ENCODE results near the gene MRTFB. TPM values are rescaled to one million over a fixed set of nuclear protein-coding genes. Genes with fewer than 3 reads are reported as not detected.

Gene MRTFB
- total and polyA plus RNA-seq, 2 donors (not counting 3 experiments of a cell fraction or from before 2014, with no cell fraction given), result 19.6 to 49.5 TPM

DNA sequence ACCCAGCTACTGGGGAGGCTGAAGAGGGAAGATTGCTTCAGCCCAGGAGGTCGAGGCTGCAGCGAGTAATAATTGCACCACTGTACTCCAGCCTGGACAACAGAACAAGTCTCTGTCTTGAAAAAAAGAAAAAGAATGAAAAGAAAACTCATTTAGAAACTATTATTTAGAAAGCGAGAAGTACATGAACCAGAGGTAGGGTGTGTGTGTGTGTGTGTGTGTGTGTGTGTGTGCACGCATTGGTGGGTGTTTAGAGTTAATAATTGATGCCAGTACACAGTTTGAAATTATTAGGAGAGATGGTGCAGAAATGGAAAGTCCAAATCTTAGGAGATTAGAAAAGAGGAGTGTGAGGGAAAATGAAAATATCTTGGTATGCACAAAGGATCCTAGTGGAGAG lies 106.6 kb downstream of the MRTFB start:
- Histone ChIP-seq H3K4me1 (ENCODE audit: control insufficient read depth, extremely low read depth, insufficient read depth, low read length) (no peaks in the 10 kb centered on the region), H3K9ac (replicated peaks; ENCODE audit: extremely low read depth, insufficient read depth, low read length) (no peak overlapping the region), H3K9me3 (replicated peaks; ENCODE audit: control insufficient read depth, insufficient read depth, low read length) (no peaks in the 10 kb centered on the region), H3K27me3 (ENCODE audit: control insufficient read depth in 2 of 2, insufficient read depth in 2 of 2, low read length in 2 of 2) (no peaks in the 10 kb centered on the region), H3K36me3 (ENCODE audit: control insufficient read depth in 2 of 2, extremely low read depth in 1 of 2, insufficient read depth in 2 of 2, low read length in 2 of 2) (no peaks in the 10 kb centered on the region), H2AFZ (ENCODE audit: low read depth, low read length) (no peak overlapping the region), H3K4me3 (replicated peaks in 1 of 3; ENCODE audit: insufficient read depth in 1 of 3, low read depth in 1 of 3, low read length in 3 of 3) (no peak overlapping the region), H4K20me1 (replicated peaks; ENCODE audit: control insufficient read depth, extremely low read depth, insufficient read depth, low read length) (no peaks in the 10 kb centered on the region), H3K27ac (ENCODE audit: insufficient read depth, low read depth, low read length) (no peak overlapping the region), H3K4me2 (ENCODE audit: insufficient read depth, low read length) (no peak overlapping the region), H3K9me1 (replicated peaks; ENCODE audit: control insufficient read depth, extremely low read depth, insufficient read depth, low read length) (no peaks in the 10 kb centered on the region), H3K79me2 (ENCODE audit: control insufficient read depth, insufficient read depth, low read length) (no peaks in the 10 kb centered on the region)
- TF ChIP-seq MYC (IDR thresholded peaks at IDR 0.05; ENCODE audit: low read depth, low read length) (no peak), FOS (IDR thresholded peaks at IDR 0.05; ENCODE audit: borderline replicate concordance, insufficient read depth, low read length) (no peak), POLR2A (IDR thresholded peaks at IDR 0.05; ENCODE audit: low read depth, low read length) (no peak), EZH2 (IDR thresholded peaks at IDR 0.05; ENCODE audit: borderline replicate concordance, low read depth, low read length, severe bottlenecking) (no peak), JUN (IDR thresholded peaks at IDR 0.05; ENCODE audit: borderline replicate concordance, insufficient read depth, insufficient read length, low read depth) (no peak), POLR2AphosphoS5 (IDR thresholded peaks at IDR 0.05; ENCODE audit: insufficient read depth, low read depth, low read length) (no peak), GATA2 (IDR thresholded peaks at IDR 0.05; ENCODE audit: insufficient read depth, insufficient read length, low read depth, low read length) (no peak)
- no TSS peak for BruUV-seq (replicated peaks)
- intact Hi-C loops (cut with micrococcal nuclease), result no loop called here
- FAIRE-seq, result no peak
- ChIA-PET POLR2A (no interaction called here), CTCF (interaction anchor here (2.9 kb wide), 1 partner anchor 9 kb away, joined by 18 read pairs; no protein-coding TSS in a partner anchor)
- dilution Hi-C loops (cut with MboI; ENCODE audit: extremely low pct_ligation_motif_present, low sequenced_read_pairs), result no loop called here
- no peak for DNase-seq (ENCODE audit: low read depth, low spot score)

DNA sequence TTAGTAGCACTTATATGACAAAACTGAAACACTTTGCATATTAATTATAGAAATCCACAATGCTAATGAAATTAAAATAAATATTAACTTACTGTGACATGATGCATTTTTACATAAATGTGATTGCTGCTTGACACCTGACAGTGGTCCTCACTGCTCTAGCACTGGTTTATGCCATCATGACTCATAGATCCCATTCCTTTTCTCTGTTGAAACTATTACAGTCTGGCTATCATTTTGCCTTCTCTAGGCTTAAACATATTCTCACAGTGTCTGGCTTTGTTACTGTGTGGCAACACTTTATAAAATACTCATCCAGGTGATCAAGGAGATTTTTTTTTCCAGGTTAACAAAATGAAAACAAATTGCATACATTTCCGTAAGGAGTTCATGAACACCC lies 108.0 kb downstream of the MRTFB start:
- ChIA-PET CTCF (no interaction called here), POLR2A (no interaction called here)
- no peaks in the 10 kb centered on the region for H3K9me1 ChIP-seq (replicated peaks; ENCODE audit: control insufficient read depth, extremely low read depth, insufficient read depth, low read length)
- H2AFZ ChIP-seq (ENCODE audit: low read depth, low read length), result no peak overlapping the region
- H3K4me2 ChIP-seq (ENCODE audit: insufficient read depth, low read length), result no peak overlapping the region
- DNase-seq (ENCODE audit: low read depth, low spot score) (no peak), FAIRE-seq (no peak)
- H3K79me2 ChIP-seq (ENCODE audit: control insufficient read depth, insufficient read depth, low read length), result no peaks in the 10 kb centered on the region
- intact Hi-C loops (cut with micrococcal nuclease), result no loop called here
- H3K9ac ChIP-seq (replicated peaks; ENCODE audit: extremely low read depth, insufficient read depth, low read length), result no peak overlapping the region
- TF ChIP-seq JUN (IDR thresholded peaks at IDR 0.05; ENCODE audit: borderline replicate concordance, insufficient read depth, insufficient read length, low read depth) (no peak), POLR2A (IDR thresholded peaks at IDR 0.05; ENCODE audit: low read depth, low read length) (no peak), POLR2AphosphoS5 (IDR thresholded peaks at IDR 0.05; ENCODE audit: insufficient read depth, low read depth, low read length) (no peak), EZH2 (IDR thresholded peaks at IDR 0.05; ENCODE audit: borderline replicate concordance, low read depth, low read length, severe bottlenecking) (no peak), GATA2 (IDR thresholded peaks at IDR 0.05; ENCODE audit: insufficient read depth, insufficient read length, low read depth, low read length) (no peak), FOS (IDR thresholded peaks at IDR 0.05; ENCODE audit: borderline replicate concordance, insufficient read depth, low read length) (no peak), MYC (IDR thresholded peaks at IDR 0.05; ENCODE audit: low read depth, low read length) (no peak)
- TF ChIP-seq, protein P1, sequence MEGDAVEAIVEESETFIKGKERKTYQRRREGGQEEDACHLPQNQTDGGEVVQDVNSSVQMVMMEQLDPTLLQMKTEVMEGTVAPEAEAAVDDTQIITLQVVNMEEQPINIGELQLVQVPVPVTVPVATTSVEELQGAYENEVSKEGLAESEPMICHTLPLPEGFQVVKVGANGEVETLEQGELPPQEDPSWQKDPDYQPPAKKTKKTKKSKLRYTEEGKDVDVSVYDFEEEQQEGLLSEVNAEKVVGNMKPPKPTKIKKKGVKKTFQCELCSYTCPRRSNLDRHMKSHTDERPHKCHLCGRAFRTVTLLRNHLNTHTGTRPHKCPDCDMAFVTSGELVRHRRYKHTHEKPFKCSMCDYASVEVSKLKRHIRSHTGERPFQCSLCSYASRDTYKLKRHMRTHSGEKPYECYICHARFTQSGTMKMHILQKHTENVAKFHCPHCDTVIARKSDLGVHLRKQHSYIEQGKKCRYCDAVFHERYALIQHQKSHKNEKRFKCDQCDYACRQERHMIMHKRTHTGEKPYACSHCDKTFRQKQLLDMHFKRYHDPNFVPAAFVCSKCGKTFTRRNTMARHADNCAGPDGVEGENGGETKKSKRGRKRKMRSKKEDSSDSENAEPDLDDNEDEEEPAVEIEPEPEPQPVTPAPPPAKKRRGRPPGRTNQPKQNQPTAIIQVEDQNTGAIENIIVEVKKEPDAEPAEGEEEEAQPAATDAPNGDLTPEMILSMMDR (IDR thresholded peaks at IDR 0.05; ENCODE audit: extremely low read depth in 1 of 2, insufficient read depth in 1 of 2, low read depth in 1 of 2, low read length in 2 of 2), result no peak
- TF ChIP-seq, protein P2, sequence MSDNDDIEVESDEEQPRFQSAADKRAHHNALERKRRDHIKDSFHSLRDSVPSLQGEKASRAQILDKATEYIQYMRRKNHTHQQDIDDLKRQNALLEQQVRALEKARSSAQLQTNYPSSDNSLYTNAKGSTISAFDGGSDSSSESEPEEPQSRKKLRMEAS (IDR thresholded peaks at IDR 0.05; ENCODE audit: insufficient read depth, insufficient read length), result no peak
- no peaks in the 10 kb centered on the region for H4K20me1 ChIP-seq (replicated peaks; ENCODE audit: control insufficient read depth, extremely low read depth, insufficient read depth, low read length)
- no peaks in the 10 kb centered on the region for H3K36me3 ChIP-seq (ENCODE audit: control insufficient read depth in 2 of 2, extremely low read depth in 1 of 2, insufficient read depth in 2 of 2, low read length in 2 of 2)
- H3K4me1 ChIP-seq (ENCODE audit: control insufficient read depth, extremely low read depth, insufficient read depth, low read length), result peaks cover 4% of the 10 kb centered on the region
- H3K4me3 ChIP-seq (replicated peaks in 1 of 3; ENCODE audit: insufficient read depth in 1 of 3, low read depth in 1 of 3, low read length in 3 of 3), result no peak overlapping the region
- BruUV-seq (replicated peaks), result no TSS peak
- H3K9me3 ChIP-seq (replicated peaks; ENCODE audit: control insufficient read depth, insufficient read depth, low read length), result no peaks in the 10 kb centered on the region
- no peak overlapping the region for H3K27ac ChIP-seq (ENCODE audit: insufficient read depth, low read depth, low read length)
- H3K27me3 ChIP-seq (ENCODE audit: control insufficient read depth in 2 of 2, insufficient read depth in 2 of 2, low read length in 2 of 2), result no peaks in the 10 kb centered on the region
- dilution Hi-C loops (cut with MboI; ENCODE audit: extremely low pct_ligation_motif_present, low sequenced_read_pairs), result no loop called here

All from endothelial cell of umbilical vein (primary cell).